GM18951 (cell line): Measurements from ENCODE around the gene SCN5A.

Experiments
- POLR2A ChIP-seq: IDR thresholded peaks from 4 replicates; pipeline ENCODE4 v1.6.1; 2011; ENCODE audit warnings: mild to moderate bottlenecking; ENCODE audit not compliant: insufficient read length, insufficient read depth; ENCODE audit errors: extremely low read depth
- in situ Hi-C: fragments of 300-500 bp; cut with MboI; formaldehyde crosslinking; loops from one replicate; pipeline ENCODE4 v1.12.0; 2022; ENCODE audit warnings: low sequenced_read_pairs, mixed read lengths, inconsistent platforms; ENCODE audit not compliant: unreplicated experiment

The SCN5A gene

DNA sequence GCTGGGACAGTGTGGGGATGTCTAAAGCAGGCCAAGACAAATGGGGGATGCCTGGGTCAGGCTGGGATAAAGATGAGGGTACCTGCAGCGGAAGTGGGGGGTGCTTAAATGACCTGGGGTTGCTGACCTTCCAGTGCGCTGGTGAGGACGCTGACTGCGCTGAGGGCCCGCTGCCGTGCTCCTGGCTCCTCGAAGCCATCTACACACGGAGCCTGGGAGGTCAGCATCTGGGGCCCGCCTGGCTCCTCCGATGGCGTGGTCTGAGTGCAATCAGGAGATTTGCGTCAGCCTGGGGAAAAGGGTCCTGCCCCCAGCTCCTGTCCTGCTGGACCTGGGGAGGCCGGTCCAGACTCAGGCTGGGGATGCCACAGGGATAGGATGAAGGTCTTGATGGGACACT is 50.7 kb downstream of the SCN5A start:
- no peak for TF ChIP-seq POLR2A
- in situ Hi-C loops: no loop called here

DNA sequence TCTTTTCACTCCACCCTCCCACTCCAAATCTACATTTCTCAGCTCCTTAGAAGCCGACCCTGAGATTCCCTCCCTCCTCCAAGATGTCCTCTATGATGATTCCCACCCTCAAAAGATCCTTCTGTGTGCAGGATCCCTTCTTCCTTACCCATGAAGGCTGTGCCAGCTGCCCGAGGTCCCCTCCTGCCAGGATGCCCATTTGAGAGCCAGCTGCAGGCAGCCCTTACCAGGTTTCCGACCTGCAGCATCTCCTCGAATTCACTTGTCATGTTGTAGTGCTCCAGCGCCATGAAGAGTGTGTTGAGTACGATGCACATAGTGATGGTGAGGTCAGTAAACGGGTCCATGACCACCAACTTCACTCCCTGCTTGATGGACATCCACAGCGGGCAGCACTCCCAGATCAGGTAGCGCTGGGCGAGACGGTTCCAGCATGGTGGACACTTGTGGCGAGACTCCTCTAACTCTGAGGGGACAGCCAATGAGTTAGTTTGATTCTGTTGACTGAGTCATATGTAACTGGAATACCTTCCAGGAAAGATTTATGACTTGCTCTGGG is 51.9 kb downstream of the SCN5A start:
- no peak for TF ChIP-seq POLR2A
- in situ Hi-C loops: no loop called here

- no peak for TF ChIP-seq POLR2A
- in situ Hi-C loops: no loop called here
These were observed 54.1 kb downstream of the SCN5A start for GRCh38 chr3:38595393-38595792.

- in situ Hi-C loops: no loop called here
- TF ChIP-seq POLR2A: no peak
These were observed 59.0 kb downstream of the SCN5A start for GRCh38 chr3:38590521-38590920.

GRCh38 chr3:38588995-38589937 is 60.2 kb downstream of the SCN5A start:
- TF ChIP-seq POLR2A: no peak
- in situ Hi-C loops: no loop called here

DNA sequence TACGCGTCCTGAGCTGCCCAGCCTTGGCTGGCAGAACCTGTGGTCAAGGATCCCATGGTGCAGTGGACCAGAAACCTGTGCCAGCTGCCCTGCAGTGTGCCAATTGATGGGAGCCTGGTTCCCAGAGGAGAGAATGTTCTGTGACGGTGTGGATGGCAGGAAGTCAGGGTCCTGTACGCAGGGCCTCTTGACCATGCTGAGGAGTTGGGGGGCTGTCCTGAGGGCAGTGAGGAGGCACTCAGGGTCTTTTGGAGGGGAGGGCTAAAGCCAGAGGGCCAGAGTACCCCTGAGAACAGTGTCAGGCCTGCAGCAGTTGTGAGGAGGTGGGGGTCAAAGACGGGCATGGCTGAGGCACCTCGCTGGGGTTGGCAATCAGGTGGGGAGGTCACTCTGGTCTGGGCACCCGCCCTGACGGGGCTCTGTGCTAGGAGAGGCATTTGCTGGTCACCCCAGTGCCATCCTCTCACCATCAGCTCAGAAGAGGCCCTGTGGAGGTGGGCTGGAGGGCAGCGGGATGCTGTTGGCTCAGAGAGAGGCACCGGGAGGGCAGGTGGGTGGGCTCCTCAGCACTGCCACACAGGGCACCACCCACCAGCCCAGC is 61.0 kb downstream of the SCN5A start:
- in situ Hi-C loops: no loop called here
- no peak for TF ChIP-seq POLR2A

GRCh38 chr3:38587548-38588131 is 61.8 kb downstream of the SCN5A start:
- no peak for TF ChIP-seq POLR2A
- in situ Hi-C loops: no loop called here

DNA sequence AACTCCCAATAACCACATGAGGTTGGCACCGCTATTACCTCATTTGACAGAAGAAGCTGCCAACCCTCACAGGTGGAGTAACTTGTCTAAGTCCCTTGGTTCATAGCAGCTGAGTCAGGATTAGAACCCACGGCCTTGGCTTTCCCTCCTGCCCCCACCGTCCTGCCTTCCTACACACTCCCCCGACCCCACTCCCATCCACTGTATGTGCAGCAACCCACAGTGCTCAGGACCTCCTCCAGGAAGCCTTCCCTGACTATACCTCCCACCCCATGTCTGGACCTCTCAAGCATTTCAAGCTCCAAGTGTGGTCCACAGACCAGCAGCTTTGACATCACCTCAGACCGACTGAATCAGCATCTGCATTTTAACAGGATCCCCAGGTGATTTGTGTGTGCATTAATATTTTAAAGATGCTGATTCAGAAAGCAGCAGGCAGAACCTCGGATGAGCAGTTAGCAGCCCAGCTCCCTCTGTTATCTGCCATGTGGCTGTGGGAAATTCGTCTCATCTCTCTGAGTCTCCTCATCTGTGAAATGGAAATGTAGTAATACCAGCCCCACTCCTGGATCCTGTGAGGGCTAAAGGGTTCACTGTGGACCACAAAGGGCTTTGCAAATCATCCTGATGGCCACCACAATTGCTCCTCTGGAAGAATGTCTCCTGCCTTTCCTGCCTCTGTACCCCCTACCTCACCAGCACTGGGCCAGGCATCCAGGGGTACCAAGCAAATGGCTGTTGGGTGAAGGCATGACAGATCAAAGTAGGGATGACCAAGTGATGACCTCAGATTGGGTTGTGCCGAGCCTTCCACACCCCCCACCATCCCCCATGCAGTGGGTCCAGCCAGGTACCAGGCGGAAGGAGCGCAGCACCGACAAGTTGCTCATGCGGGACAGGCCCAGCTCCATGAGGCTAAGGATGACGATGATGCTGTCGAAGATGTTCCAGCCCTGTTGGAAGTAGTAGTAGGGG is 62.7 kb downstream of the SCN5A start:
- no peak for TF ChIP-seq POLR2A
- in situ Hi-C loops: no loop called here

DNA sequence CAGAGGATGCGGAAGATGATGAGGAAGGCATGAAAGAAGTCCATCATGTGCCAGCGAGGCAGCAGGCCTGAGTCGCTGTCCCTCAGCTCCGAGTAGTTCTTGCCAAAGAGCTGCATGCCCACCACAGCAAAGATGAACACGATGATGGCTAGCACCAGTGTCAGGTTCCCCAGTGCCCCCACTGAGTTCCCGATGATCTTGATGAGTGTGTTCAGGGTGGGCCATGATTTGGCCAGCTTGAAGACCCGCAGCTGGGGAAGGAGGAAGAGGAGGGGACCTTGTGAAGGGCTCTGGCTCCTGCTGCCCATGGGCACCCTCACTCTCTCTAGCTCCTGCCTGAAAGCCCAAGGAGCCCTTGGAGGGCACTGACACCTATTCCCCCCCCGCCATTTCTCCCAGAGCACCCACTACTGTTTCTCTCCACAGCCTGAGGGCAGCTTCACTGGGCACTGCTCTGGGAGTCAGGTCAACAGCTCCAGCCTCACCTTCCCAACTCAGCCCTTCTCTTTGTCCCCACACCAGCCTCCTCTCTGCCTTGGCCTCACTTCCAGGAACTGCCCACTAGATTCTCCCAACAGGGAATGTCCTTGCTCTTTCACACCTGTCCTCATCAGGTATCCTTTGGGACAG is 63.6 kb downstream of the SCN5A start:
- TF ChIP-seq POLR2A: no peak
- in situ Hi-C loops: no loop called here

DNA sequence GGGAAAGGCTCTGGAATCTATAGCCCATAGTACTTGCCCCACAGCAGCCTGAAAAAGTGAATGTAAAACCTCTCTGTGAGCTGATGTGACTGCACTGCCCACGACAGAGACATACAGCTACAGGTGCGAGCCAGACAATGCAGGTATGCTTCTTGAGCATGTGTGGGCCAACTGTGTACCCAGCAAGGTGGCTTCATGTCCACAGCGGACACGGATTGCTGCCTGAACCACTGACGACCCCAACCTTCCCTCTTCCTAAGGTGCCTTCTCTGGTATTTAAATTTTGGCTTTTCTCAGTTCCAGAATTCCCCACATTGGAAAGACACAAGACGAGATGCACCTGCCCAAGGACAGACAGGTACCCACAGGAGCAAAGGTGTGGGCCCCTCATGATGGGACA is 65.8 kb downstream of the SCN5A start:
- in situ Hi-C loops: no loop called here
- no peak for TF ChIP-seq POLR2A

- no peak for TF ChIP-seq POLR2A
- in situ Hi-C loops: no loop called here
These were observed 66.4 kb downstream of the SCN5A start for GRCh38 chr3:38582941-38583645.
